ENCODE results near the gene SMAD9.

SMAD9 gene

GRCh38 chr13:36919833-36920615 lies at the start of gene SMAD9:
Gene SMAD9 (minus strand): TSS chr13:36920238. CDS start chr13:36879689, 40,549 bp downstream.
- H3K27ac Mint-ChIP-seq: peak within 1 kb of the TSS; percentile 91
- peaks cover 11% of the 10 kb centered on the region for H3K27me3 Mint-ChIP-seq (ENCODE audit: low read depth, poor library complexity)
- H3K36me3 Mint-ChIP-seq (ENCODE audit: low read depth): no peaks in the 10 kb centered on the region

GRCh38 chr13:36966404-36966803 lies 46.4 kb upstream of the SMAD9 start:
- Mint-ChIP-seq H3K27me3 (ENCODE audit: low read depth, poor library complexity) (no peaks in the 10 kb centered on the region), H3K36me3 (ENCODE audit: low read depth) (peaks cover 61% of the 10 kb centered on the region), H3K4me1 (no peaks in the 10 kb centered on the region)

More at GRCh38 chr13:36919833-36920615, at the start of gene SMAD9:
- no peak for TF ChIP-seq CTCF (IDR thresholded peaks at IDR 0.05)
- DNase-seq: peak; percentile 76
- Mint-ChIP-seq H3K9me3 (no peaks in the 10 kb centered on the region), H3K4me3 (peak within 1 kb of the TSS; percentile 93), H3K4me1 (peaks cover 45% of the 10 kb centered on the region)

GRCh38 chr13:36965767-36966166 lies 45.7 kb upstream of the SMAD9 start:
- Mint-ChIP-seq H3K9me3 (no peaks in the 10 kb centered on the region), H3K4me1 (no peaks in the 10 kb centered on the region), H3K36me3 (ENCODE audit: low read depth) (peaks cover 59% of the 10 kb centered on the region), H3K27me3 (ENCODE audit: low read depth, poor library complexity) (no peaks in the 10 kb centered on the region), H3K4me3 (no peak overlapping the region), H3K27ac (peak overlapping the region; percentile 66)
- no peak for TF ChIP-seq CTCF (IDR thresholded peaks at IDR 0.05)
- DNase-seq: no peak

More at GRCh38 chr13:36966404-36966803, 46.4 kb upstream of the SMAD9 start:
- no peaks in the 10 kb centered on the region for H3K9me3 Mint-ChIP-seq
- DNase-seq: no peak
- no peak for TF ChIP-seq CTCF (IDR thresholded peaks at IDR 0.05)
- H3K4me3 Mint-ChIP-seq: no peak overlapping the region
- H3K27ac Mint-ChIP-seq: no peak overlapping the region

GRCh38 chr13:36959456-36960116 lies 39.5 kb upstream of the SMAD9 start:
- no peak for DNase-seq
- Mint-ChIP-seq H3K36me3 (ENCODE audit: low read depth) (peaks cover 64% of the 10 kb centered on the region), H3K27me3 (ENCODE audit: low read depth, poor library complexity) (no peaks in the 10 kb centered on the region), H3K9me3 (no peaks in the 10 kb centered on the region), H3K4me1 (no peaks in the 10 kb centered on the region), H3K27ac (no peak overlapping the region), H3K4me3 (no peak overlapping the region)
- TF ChIP-seq CTCF (IDR thresholded peaks at IDR 0.05): no peak

GRCh38 chr13:36954542-36954941 lies 34.5 kb upstream of the SMAD9 start:
- Mint-ChIP-seq H3K4me1 (no peaks in the 10 kb centered on the region), H3K27ac (peak overlapping the region; percentile 29), H3K9me3 (no peaks in the 10 kb centered on the region), H3K27me3 (ENCODE audit: low read depth, poor library complexity) (no peaks in the 10 kb centered on the region), H3K4me3 (no peak overlapping the region), H3K36me3 (ENCODE audit: low read depth) (peaks cover 56% of the 10 kb centered on the region)
- no peak for DNase-seq
- no peak for TF ChIP-seq CTCF (IDR thresholded peaks at IDR 0.05)

All from nephron progenitor cell (in vitro differentiated cells).